ENCODE data around the gene HOXD8. TPM values are rescaled to one million over a fixed set of nuclear protein-coding genes. Genes with fewer than 3 reads are reported as not detected.

HOXD8 gene
- total RNA-seq, 1 donor: 15.5 TPM

DNA sequence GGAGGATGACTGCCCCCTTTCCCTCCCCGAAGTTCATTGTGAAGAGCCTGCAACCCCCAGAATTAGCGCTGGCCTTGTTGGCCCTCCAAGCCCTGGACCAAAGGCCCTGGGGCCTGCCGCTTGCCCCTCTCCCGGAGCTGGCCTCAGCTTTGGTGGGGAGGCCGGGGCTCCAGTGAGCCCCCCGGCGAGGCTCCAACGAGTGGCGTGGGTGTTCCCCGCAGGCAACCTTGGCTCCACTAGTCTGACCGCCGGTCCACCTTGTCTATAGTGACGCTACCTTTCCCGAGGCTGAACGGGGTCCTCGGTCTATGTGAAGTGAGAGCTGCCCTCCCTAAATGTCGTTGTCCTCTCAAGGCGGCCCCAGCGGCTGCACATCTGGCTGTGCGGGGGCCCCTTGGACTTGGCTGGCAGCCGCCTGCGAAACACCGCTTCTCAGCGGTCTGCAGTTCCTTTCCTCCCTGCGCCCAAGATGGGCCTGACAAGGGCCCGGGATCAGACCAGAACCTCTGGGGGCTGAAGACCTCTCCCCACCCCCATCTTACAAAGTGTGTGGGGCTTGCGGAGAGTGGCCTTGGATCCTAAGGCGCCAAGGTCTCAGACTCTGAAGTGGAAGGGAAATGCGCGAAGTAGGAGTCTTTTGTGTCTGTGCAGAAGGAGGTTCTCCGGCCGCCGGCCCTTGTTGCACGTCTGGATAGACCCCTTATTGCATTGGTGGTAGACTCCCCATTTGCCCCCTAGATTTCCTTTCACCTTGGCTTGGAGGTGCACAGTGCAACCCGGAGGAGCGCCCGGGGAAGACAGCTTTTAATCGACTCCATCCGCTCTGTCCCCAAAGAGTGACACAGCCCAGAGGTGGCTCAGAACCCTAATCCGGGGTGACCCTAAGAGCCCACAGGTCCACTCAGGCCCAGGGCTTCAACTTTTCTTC lies 16.9 kb upstream of the HOXD8 start:
- peak overlapping the region; percentile 62 for H3K4me3 ChIP-seq (ENCODE audit: low read depth, low read length)
- TF ChIP-seq, protein P1, sequence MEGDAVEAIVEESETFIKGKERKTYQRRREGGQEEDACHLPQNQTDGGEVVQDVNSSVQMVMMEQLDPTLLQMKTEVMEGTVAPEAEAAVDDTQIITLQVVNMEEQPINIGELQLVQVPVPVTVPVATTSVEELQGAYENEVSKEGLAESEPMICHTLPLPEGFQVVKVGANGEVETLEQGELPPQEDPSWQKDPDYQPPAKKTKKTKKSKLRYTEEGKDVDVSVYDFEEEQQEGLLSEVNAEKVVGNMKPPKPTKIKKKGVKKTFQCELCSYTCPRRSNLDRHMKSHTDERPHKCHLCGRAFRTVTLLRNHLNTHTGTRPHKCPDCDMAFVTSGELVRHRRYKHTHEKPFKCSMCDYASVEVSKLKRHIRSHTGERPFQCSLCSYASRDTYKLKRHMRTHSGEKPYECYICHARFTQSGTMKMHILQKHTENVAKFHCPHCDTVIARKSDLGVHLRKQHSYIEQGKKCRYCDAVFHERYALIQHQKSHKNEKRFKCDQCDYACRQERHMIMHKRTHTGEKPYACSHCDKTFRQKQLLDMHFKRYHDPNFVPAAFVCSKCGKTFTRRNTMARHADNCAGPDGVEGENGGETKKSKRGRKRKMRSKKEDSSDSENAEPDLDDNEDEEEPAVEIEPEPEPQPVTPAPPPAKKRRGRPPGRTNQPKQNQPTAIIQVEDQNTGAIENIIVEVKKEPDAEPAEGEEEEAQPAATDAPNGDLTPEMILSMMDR (IDR thresholded peaks at IDR 0.05; ENCODE audit: insufficient read depth, low read depth, low read length): no peak
- DNase-seq (ENCODE audit: low read depth): peak; percentile 24

DNA sequence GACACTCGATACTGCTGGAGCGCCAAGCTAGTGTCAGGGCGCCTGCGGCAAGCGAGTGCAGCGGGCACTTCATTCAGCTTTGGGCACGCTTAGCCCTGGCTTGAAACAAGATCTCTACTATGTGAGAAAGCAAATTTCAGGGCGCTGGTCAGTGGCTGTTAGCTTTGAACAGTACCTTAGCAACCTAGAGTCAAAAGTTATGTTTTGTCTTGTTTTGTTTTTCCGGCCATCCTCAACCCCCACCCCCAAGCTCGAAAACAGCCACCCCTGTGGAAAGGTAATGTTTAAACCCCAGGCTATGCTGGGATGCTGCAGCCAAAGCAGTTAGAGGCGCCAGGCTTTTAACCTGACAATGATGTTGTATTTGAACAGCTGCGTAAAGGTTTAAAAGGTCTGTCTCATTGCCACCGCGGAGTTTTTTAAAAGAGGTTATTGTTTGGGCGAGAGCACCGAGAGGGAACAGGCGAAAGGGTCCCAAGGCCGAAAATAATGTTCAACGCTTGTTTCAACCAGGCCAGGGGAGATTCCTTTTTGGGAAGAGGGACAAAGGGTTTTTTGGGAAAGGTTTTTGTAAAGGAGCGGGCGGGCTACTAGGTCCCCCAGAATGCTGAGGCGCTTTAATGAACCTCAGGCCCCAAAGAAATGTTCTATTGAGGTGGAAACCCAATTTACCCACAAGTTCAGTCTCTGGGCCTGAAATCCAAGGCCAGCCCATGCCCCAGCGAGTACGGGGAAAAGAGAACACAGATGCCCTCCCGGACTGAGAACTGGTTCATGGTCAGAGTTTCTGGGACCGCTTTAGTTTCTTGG lies 15.2 kb upstream of the HOXD8 start:
- TF ChIP-seq, protein P1 (IDR thresholded peaks at IDR 0.05; ENCODE audit: insufficient read depth, low read depth, low read length): no peak
- peak overlapping the region; percentile 54 for H3K4me3 ChIP-seq (ENCODE audit: low read depth, low read length)
- peak; percentile 50 for DNase-seq (ENCODE audit: low read depth)

DNA sequence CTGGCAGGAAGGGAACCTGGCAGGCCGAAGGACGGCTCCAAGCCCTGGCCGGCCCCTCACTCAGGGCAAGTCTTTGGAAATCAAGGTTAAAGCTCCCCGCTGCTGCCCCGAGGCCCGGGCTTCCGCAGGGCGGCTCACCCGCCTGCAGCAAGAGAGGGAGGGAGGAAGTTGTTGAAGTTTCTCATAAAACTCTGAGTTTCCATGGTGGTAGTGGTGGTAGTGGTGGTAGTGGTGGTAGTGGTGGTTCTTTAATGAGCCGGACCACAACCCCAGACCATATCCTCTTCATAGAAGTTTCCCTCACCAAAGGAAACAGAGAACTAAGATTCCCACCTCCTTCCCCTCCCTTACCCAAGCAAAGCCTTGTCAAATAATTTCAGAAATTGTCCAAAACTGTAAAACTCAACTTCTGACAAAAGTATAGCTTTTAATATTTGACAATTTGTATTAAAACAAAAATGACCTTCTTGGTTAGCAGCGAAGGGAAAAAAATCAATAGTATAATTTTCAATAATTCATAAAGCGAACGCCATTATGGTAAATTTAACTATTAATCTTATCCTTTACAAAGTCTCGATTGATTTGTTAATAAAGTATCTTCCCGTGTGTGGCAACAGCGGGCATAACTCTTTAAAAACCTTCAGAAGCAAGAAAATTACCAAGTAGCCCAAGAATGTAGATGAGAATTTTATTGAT lies 14.4 kb upstream of the HOXD8 start:
- peak overlapping the region; percentile 54 for H3K4me3 ChIP-seq (ENCODE audit: low read depth, low read length)
- TF ChIP-seq, protein P1 (IDR thresholded peaks at IDR 0.05; ENCODE audit: insufficient read depth, low read depth, low read length): no peak
- no peak for DNase-seq (ENCODE audit: low read depth)

DNA sequence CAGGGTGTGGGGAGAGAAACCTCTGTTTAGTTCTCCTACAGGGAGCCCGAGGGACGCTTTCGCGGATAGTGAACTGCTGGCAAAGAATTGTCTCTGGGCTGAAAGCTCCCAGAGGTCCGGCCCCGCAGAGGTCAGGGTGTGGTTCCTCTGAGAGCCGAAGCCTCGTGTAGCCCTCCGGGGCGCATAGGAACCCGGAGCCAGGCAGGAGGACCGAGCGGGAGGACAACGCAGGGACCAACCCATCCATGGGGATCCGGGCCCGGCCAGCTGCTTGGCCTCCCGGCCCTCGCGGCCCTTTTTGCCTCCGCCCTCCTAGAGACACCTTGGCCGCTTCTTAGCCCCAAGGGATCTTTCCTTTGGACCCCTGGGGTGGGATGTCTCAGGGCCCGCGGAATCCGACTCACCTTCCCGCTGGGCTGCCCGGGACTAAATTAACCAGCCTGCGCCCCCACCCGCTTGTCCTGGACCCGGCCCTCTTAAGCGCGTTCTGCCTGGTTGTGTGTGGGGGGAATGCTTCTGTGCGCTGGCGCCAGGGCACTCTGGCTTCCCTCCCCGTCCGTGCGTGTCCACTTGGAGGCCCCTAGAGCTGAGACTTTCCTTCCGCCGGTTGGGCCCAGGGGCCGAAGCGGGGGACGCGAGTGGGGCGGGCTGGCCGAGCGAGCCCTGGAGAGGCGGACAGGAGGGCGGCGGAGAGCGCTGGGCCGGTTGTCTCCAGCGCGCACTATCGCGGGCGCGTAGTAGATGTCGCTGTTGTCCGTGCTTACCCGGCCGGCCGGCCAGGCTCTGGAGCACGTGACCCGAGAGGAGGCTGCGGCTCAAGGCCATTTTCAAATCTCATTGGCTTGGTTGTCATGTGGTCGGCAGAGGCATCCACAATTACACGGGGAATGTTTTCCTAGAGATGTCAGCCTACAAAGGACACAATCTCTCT lies 13.4 kb upstream of the HOXD8 start, which contains the start of gene HOXD10:
TSS of gene HOXD10 (plus strand) at position 896 of the 931 bp plus-strand sequence. CDS start 56 bp downstream, outside the sequence.
- peak within 1 kb of the TSS; percentile 58 for H3K4me3 ChIP-seq (ENCODE audit: low read depth, low read length)
- TF ChIP-seq, protein P1 (IDR thresholded peaks at IDR 0.05; ENCODE audit: insufficient read depth, low read depth, low read length): no peak
- DNase-seq (ENCODE audit: low read depth): peak; percentile 90

DNA sequence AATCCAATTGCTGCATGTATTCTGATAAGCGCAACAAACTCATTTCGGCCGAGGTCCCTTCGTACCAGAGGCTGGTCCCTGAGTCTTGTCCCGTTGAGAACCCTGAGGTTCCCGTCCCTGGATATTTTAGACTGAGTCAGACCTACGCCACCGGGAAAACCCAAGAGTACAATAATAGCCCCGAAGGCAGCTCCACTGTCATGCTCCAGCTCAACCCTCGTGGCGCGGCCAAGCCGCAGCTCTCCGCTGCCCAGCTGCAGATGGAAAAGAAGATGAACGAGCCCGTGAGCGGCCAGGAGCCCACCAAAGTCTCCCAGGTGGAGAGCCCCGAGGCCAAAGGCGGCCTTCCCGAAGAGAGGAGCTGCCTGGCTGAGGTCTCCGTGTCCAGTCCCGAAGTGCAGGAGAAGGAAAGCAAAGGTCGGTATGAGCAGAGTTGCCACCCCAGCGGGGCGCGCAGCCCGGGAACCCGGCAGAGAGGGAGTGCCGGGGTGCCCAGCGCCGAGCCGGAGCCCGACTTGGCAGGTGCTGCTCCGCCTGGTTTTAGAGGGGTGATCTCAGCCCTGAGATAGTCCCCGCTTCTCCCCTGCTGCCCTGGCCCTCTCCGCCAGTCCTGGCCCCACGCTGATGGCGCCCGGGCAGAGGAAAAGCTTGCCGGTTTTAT lies 12.2 kb upstream of the HOXD8 start:
- DNase-seq (ENCODE audit: low read depth): peak; percentile 25
- TF ChIP-seq, protein P1 (IDR thresholded peaks at IDR 0.05; ENCODE audit: insufficient read depth, low read depth, low read length): no peak
- peak overlapping the region; percentile 58 for H3K4me3 ChIP-seq (ENCODE audit: low read depth, low read length)
